Astrocyte of the hippocampus (primary cell): ENCODE measurements around the gene SYT15.
"Not testable (repeated sequence)": the region's sequence is repeated elsewhere in the genome, so short reads cannot be mapped to it uniquely, and the experiment has no call there.

Source experiments
- DNase-seq: peaks from one replicate; pipeline ENCODE4 v3.0.0; 2011; ENCODE audit warnings: low read depth, low spot score

The SYT15 gene

DNA sequence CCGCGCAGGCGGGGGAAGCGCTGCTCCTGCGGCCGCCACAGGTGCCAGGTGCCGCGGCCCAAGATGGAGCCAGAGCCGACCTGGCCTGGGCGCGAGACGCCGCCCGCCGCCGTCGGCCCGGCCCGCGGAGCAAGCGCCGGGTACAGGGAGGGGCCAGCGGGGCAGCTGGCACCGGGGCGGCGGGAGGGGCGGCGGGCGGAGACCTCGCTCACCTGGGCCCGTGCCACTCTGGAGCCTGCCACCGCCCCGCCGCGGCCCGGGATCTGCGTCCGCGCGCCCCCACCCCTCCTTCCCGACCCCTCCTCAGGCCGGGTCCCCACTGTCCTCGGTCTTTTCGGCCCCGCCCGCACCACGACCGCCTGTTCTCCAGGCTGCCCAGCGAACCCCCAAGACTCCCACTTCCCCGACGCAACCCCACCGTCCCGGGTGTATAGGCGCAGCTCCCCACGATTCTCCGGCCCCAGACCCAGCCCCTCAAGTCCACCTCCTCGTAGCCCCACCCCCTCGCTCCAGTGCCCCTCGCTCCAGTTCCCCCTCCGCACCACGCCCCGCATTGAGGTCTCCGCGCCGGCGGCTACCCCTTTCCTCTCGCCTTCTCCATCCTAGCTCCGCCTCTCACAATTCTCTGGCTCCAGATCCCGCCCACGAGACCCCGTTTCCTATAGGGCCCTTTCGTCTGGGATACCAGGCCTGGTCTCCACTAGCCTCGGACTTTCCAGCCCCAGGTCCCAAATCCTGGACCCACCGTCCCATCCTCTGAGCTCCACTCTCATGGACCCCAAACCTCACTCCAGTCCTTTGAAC lies 22.2 kb upstream of the SYT15 start, which contains the start of gene GPRIN2:
Gene GPRIN2 (minus strand): TSS at position 144 of the 804 bp plus-strand sequence. CDS start 5,922 bp downstream, outside the sequence.
- DNase-seq, result no peak

DNA sequence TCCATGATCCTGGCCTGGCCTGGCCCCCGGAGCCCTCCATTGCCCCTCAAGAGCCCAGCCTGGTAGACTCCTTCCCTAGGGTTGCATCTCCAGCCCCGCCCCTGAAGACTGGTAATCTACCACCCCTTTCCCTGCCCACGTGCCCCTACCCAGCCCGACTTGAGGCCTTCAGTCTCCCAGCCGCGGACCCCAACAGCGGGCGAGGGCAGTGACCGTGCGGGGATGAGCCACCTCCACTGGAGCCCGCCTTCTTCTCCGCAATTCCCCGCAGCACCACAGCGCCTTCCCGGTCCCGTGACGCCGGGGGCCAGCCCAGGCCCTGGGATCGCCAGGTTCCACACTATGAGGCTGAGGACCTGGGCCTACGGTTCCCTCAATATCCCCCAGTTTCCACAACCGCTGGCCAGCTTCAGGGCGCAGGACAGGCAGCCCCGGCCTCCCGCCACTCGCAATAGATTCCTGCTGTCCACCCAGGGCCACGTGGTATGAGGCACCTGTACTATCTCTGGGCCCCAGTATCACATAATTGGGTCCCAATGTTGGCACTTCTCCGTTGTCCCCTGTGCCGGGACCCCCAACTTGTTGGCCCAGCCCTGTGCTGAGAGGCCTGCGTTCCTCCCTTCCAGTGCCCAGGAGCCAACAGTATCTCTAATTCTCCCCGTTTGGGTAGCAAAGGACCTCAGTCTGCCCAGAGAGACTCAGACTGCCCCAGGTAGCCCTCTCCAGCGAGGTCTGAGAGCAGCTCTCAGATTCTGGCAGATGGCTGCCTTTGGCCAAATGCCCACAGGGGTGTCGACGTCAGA lies 21.4 kb upstream of the SYT15 start:
- no peak for DNase-seq

DNA sequence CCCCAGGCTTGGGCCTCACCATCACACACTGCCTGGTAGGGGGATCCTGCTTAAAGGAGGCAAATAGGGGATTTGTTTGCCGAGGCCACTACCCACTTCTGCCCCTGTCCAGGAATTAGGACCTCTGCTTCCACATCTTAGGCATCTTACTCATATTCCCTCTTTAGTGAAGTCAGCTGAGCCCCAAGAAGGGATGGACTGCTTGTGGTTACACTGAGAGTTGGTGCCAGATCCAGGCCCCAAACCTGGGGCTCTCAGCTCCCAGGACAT lies 20.9 kb upstream of the SYT15 start:
- DNase-seq, result no peak

DNA sequence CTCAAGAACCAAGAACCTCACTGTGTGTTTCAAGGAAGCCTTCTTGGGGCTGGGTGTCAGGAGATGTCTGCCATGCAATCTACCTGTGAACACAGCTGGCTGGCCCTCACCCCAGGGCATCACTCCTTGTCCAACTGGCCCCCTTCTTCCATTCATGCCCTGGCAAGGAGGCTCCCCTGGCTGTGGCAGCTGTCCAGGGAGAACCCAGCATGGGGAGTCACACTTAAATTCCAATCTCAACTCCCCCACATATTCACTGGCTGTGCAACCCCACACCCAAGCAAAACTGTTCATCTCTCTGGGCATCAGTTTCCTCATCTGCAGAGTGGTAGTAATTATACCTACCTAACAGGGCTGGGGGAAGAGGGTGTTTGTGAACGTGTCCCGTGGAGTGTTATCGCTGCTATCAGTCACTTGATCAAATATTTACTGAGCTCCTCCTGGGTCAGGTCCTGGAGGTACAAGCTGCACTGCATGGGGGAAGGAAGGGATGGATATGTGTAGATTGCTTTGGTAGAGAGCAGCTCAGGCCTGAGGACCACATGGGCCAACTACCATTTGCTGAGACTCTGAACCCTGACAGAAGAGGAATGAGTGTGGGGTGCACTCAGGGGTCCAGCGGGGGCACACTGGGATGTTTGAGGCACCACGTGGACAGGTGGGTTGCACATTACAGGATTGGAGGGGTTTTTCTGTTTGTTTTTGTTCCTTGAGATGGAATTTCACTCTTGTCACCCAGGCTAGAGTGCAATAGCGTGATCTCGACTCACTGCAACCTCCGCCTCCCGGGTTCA lies 20.3 kb upstream of the SYT15 start:
- no peak for DNase-seq

DNA sequence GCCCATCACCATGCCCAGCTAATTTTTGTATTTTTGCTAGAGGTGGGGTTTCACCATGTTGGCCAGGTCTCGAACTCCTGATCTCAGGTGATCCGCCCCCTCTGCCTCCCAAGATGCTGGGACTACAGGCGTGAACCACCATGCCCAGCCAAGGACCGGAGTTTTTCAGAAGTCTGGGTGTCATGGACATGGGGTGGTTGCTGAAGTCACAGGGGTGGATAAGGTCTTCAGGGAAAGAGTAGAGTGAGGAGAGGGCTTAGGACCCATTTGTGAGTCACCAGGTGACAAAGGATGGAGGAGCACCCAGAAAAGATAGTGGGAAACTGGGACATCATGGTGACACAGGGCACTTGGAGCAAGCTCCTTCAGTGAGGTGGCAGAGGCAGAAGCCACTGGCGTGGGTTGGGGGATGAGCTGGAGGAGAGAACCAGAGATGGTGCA lies 19.7 kb upstream of the SYT15 start:
- DNase-seq, result no peak

DNA sequence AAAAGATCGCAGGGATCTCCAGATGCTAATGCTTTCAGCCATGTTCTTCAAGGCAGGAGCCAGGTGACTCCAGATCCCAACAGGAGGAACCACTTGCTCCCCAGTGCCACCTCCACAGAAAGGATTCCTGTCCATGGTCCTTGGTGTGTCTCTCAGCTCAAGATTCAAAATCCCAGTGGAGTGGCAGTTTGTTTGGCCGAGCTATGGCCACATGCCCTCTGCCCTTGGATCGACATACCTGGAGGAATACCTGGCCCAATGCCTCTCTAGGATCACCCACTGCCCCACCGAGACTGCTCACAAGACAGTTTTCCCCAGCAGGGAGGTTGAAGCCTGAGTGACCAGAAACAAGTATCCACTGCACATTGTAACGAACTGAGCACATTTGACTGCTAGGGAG lies 18.5 kb upstream of the SYT15 start:
- DNase-seq, result no peak

DNA sequence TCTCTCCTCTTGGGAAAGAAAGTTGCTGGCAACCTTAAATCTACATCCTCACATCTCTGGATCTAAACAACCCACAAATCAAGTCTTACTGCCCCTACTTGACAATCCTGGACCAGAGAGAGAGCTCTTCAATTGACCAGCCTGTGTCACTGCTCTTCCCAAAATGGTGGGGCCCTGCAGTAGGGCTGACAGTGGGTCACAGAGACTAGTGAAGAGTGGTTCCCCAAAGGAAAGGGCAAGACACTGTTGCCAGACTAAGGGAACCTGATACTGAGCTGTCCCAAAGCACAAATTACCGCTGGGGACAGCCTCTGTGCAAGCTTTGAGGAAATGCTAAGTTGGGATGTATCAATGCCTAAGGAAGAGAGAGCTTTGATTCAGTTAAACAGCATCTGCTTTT lies 18.0 kb upstream of the SYT15 start:
- no peak for DNase-seq

DNA sequence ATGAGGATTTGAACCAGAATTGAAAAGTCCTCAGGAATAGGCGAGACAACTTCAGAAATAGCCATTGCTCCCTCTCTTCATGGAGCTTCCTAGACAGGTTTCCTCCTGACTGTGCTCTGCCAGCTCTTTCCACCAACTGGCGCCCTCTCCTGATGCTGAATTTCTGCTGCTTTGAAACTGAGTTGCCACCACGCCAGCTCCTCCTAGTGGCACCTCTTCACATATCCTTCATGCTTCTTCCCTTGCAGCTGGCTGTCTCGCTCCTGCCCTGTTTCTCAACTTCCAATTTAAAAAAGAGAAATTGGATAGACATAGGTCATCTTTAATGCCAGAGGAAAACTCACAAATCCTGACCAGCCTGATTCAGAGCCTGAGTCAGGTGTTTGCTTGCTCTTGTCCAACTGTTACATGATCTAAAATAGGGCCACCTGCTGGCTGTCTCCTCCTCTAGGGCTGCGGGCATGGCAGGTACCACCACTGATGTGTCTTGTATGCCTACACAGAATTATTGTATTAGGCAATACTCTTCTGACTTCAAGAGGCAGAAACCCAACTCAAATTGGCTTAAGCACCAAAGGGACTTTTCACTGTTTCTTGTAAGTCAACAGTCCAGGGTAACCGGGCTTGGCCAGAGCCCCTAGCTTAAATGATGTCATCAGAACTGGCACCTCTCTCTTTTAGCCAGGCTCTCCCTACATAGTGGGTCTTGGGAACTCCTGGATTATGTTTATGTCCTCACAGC lies 13.2 kb upstream of the SYT15 start:
- peak; percentile 81 for DNase-seq

DNA sequence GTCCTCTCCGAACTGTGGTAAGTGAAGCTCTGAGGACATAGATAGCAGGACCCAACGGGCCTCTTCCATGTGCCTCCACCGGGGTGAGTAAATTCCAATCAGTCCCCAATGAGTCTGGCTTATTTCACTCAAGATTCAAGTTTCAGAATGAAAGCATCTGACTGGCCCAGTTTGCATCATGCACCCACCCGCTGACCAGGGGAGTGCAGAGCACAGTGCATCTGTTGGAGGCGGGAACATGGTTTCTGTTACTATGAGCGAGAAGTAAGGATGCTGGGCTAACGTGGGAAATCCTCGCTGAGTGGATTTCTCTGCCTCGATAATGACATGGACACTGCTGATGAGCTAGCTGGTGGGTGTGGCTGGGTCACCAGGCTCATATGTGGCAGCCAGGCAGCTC lies 11.8 kb upstream of the SYT15 start:
- not testable (repeated sequence) for DNase-seq

DNA sequence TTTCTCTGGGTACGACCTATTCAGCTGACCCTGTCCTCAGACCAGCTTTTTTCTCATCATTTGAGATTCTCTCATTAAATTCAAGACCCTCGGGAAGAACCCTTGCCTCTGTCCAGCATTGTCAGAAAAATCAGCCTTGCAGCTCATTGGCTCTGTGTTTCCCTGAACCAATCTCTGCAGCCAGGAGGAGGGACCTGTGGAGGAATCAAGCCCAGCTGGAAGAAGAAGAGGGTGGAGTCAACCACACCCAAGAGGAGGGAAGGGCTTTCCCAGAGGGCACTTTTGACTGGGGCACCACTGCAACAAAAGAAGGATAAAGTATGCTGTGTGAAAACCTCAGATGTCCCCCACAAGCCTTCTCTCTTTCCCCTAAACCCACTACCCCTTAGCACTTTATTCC lies 8.3 kb upstream of the SYT15 start:
- DNase-seq, result not testable (repeated sequence)

DNA sequence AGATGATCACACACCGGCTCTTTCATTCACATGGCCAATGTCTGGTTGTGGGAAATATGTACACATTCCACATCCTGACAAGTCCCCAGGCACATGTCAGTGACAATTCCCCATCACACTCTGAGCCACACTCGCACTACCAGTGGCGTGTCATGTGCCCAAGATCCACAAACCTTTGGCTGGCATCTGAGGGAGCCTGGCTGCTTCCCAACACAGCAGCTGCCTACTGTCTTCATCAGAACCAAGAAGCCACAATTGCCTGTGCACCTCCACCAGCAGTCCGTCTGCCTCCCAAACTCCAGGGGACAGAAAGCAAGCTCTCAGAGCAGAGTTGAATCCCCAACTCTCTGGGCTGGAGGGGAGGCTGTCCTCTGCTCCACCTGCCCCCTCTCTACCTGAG lies 6.2 kb upstream of the SYT15 start:
- DNase-seq, result not testable (repeated sequence)

DNA sequence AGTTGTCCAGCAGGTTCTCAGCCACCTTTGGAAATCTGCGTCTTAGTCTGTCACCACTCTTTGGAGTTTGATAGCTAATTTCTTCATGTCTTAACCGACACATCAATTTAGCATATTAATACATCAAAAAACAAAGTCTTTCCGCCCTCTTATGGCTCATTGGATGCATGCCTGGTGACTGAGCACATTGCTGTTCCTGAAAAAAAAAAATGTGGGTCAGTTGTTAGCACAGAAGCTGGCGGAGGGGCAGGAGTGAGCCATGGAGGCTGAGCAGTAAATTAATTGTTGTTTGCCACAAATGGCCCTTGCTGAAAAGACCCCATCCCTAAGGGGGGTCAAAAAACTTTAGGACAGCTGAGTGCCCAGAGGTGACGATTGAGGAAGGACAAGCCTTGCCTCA lies 5.6 kb upstream of the SYT15 start:
- DNase-seq, result not testable (repeated sequence)

DNA sequence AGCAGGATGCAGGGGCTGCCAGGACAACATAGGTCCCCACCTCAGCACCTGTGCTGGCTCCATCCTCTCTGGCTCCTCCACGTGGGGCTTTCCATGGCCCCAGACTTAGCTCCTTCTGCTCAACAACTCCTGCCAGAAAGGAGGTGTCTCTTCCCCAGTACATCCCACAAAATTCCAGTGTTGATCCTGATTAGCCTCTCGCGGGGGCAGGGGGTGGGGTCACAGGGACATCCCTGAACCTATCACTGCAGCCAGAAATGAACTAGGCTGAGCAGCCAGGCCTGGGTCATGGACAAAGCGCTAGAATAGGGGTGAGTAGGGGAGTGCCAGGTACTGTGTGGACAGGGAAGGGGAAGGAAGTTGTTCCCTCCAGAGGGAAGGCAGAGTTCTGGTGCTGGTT lies 5.0 kb upstream of the SYT15 start:
- not testable (repeated sequence) for DNase-seq

DNA sequence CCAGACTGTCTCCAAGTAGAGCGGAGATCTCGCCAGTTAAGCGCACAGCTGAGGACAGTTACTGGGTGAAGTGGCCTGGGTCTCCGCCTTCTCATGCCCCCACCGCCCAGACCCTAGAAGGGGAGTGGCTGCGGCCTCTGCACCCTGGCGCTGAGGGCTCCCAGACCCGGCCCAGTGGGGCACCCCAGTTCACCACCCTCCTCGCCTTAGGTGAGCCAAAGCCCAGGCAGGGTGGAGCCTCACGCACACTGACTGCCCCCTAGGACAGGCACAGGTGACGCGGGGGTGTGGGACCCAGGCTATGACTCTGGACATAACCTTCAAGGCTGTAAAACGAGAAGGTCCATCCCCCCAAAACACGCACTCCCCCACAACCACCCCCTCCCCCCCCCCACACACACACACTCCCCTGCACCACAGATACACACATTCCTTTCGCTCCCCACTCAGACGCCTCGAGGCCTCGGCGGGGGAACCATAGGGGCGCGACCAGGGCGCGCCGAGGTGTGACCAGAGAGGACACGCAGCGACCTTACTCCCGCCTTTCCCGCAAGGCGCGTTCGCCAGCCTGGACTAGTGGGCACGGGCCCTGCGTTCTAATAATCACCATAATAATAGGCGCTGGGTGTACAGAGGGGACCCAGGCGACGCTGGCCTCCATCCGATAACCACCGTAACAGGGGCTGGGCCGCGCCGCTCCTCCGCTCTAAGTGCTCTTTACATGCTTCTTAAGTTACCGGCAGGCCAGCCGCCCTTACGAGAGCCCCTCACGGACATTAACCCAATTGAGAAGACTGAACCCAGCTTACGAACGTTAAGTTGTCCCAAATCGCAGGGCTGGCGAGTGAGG lies 1.1 kb upstream of the SYT15 start:
- DNase-seq, result not testable (repeated sequence)

DNA sequence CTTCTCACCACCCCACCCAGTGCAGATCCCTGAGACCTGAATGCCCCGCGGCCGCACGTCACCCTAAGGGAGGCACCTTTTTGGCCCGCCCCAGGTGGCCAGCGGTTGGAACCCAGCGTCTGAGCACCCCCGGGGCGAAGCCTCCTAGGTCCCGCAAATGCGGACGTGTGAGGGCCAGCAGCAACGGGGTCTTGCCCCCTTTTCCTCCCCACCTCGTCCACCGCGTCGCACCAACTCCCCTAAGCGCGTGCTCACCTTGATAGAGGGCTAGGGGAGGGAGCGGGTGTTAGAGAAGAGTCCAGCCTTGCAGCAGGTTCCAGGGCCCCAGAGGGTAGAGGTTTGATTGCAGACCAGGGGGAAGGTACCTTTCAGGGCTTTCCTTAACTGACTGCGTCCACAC lies 450 bp downstream of the SYT15 start:
- DNase-seq, result not testable (repeated sequence)

DNA sequence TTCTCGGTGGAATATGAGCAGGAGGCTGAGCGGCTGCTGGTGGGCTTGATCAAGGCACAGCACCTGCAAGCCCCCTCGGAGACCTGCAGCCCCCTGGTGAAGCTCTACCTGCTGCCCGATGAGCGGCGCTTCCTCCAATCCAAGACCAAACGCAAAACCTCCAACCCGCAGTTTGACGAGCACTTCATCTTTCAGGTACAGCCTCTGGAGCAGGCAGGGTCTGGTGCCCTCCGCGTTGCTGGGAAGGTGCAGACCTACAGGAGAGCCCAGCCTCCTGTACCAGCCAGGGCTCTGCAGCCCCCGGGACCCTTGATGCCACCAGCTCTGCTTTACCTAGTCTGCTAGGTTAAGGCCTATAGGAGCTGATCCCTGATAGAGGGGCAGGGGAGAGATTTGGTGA lies 3.1 kb downstream of the SYT15 start:
- DNase-seq, result not testable (repeated sequence)

DNA sequence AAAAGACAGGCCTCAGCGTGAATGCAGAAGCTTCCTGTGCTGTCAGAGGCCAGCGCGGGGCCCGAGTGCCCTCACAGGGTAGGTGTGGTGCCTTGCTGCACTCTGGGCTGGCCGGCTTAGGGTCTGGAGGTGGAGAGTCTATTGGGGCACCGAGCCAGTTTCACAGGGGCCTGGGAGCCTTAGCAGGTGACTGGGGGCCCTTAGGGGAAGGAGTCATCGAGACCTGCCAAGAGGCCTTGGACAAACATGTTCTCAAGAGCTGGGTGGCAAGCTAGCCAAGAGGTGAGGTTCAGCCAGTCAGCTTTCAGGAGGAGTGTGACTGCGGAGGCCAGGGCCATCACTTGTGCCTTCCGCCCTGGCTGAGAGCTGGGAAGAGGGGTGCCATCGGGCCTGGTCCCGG lies 3.6 kb downstream of the SYT15 start:
- not testable (repeated sequence) for DNase-seq

DNA sequence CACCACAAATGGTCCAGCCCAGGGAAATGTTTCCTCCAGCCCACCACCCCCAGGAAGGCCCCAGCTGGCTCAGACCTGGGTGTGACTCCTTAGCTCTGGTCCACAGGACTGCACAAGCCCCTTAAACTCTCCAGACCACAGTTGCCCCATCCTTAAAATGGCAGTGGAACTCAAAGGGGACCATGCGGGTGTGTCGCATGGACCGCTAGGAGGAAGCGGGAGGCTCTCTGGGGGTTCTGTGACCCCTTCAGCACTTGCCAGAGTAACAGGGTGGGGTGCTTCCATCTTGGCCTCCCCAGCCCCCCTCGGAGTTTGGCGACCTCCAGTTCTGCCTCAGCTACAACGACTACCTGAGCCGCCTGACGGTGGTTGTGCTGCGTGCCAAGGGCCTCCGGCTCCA lies 5.3 kb downstream of the SYT15 start:
- DNase-seq, result not testable (repeated sequence)

DNA sequence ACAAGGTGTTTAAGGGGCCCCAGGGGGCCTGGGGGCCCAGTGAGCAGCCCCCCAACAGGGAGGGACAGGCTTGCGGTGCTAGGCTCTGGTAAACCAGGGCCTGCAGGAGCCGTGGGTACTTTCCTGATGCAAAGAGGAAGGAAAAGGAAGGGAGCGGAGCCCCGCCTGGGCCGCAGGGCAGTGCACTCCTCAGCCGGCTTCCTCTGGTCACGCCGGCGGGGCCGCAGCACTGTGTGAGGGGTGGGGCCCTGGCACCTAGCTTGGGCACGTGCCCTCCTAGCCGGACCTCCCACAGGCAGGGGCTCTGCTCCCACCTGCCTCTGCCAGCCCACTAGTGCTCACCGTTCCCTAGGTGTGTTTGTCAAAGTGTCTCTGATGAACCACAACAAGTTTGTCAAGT lies 6.3 kb downstream of the SYT15 start:
- DNase-seq, result not testable (repeated sequence)

DNA sequence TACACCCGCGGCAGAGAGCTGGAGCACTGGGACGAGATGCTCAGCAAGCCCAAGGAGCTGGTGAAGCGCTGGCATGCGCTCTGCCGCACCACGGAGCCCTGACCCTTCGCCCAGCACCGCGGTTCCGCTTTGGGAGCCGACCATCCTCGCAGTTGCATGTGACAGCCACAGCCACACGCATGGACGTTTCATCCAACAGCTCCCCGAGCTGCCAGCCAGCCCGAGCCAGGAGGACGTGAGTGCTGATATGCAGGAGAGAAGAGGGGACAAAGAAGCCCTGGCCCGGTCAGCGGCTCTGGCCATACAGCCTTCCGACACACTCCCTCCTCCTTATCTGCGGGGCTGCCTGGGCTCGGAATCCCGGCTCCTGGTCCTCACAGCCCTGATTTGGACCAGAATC lies 8.6 kb downstream of the SYT15 start:
- DNase-seq, result not testable (repeated sequence)
